ENCODE measurements around the gene TPSAB1.
A peak's percentile ranks its signal among the peaks of the same experiment; 100 is the strongest.

The TPSAB1 gene

GRCh38 chr16:1271724-1272413, 31.4 kb downstream of the TPSAB1 start:
- peak; percentile 85 for DNase-seq

- no peak for DNase-seq
Measured at GRCh38 chr16:1272453-1273198, 32.1 kb downstream of the TPSAB1 start.

GRCh38 chr16:1273816-1274215, 33.3 kb downstream of the TPSAB1 start:
- DNase-seq = no peak

GRCh38 chr16:1274767-1275166, 34.3 kb downstream of the TPSAB1 start:
- no peak for DNase-seq

GRCh38 chr16:1275791-1276579, 35.5 kb downstream of the TPSAB1 start:
- no peak for DNase-seq

GRCh38 chr16:1276580-1276878, 36.0 kb downstream of the TPSAB1 start:
- DNase-seq = no peak

- DNase-seq = no peak
Measured at GRCh38 chr16:1277151-1277598, 36.7 kb downstream of the TPSAB1 start.

- no peak for DNase-seq
Measured at GRCh38 chr16:1277617-1278282, 37.2 kb downstream of the TPSAB1 start.

GRCh38 chr16:1278477-1278876, 38.0 kb downstream of the TPSAB1 start:
- DNase-seq = no peak

- DNase-seq = no peak
Measured at GRCh38 chr16:1279081-1279944, 38.8 kb downstream of the TPSAB1 start.

- no peak for DNase-seq
Measured at GRCh38 chr16:1279945-1280589, 39.6 kb downstream of the TPSAB1 start.

- no peak for DNase-seq
Measured at GRCh38 chr16:1280783-1281182, 40.3 kb downstream of the TPSAB1 start.

- DNase-seq = no peak
Measured at GRCh38 chr16:1281517-1281916, 41.0 kb downstream of the TPSAB1 start.

GRCh38 chr16:1282324-1282973, 41.9 kb downstream of the TPSAB1 start:
- DNase-seq = no peak

GRCh38 chr16:1283296-1283695, 42.8 kb downstream of the TPSAB1 start:
- no peak for DNase-seq

- DNase-seq = no peak
Measured at GRCh38 chr16:1283996-1284616, 43.6 kb downstream of the TPSAB1 start.

- no peak for DNase-seq
Measured at GRCh38 chr16:1285669-1286512, 45.4 kb downstream of the TPSAB1 start.

- no peak for DNase-seq
Measured at GRCh38 chr16:1286513-1287094, 46.1 kb downstream of the TPSAB1 start.

- no peak for DNase-seq
Measured at GRCh38 chr16:1287982-1288670, 47.6 kb downstream of the TPSAB1 start.

Measured in NCI-H1105 treated with DMSO at 0.1 percent for 48 hours (cell line).